Testis (tissue), 3 donors: ENCODE data around the gene WIPF1. TPM values are rescaled to one million over a fixed set of nuclear protein-coding genes. Genes with fewer than 3 reads are reported as not detected.

Source experiments
- DNase-seq: peaks from one replicate; pipeline ENCODE4 v3.0.0-alpha.2; 2019
- H3K27ac ChIP-seq, 2 donors: fragments of 200-600 bp; sonication (generic); one replicate each; pipeline ENCODE4 v1.5.1; 2019
- H3K27me3 ChIP-seq: fragments of 200-600 bp; sonication (generic); one replicate; pipeline ENCODE4 v1.5.1; 2019
- H3K36me3 ChIP-seq: fragments of 200-600 bp; sonication (generic); one replicate; pipeline ENCODE4 v1.5.1; 2017; ENCODE audit warnings: low read depth; ENCODE audit errors: missing control alignments
- H3K4me1 ChIP-seq: fragments of 200-600 bp; sonication (generic); one replicate; pipeline ENCODE4 v1.5.1; 2019
- H3K4me3 ChIP-seq, 2 donors: fragments of 200-600 bp; sonication (generic); one replicate each; pipeline ENCODE4 v1.5.1; 2017 to 2019
- H3K9me3 ChIP-seq: fragments of 200-600 bp; sonication (generic); one replicate; pipeline ENCODE4 v1.5.1; 2017
- CTCF ChIP-seq, 3 experiments: fragments of 450-650 bp in 2 of 3; fragments of 200-600 bp in 1 of 3; sonication (generic) in 1 of 3; IDR thresholded peaks; one replicate each; pipeline ENCODE4 v1.5.1; 2016 to 2019; ENCODE audit warnings: antibody characterized with exemption in 3 of 3, mild to moderate bottlenecking in 2 of 3, moderate library complexity in 1 of 3
- POLR2A ChIP-seq: fragments of 450-650 bp; IDR thresholded peaks from one replicate; pipeline ENCODE4 v1.6.1; 2017; ENCODE audit warnings: antibody characterized with exemption, mild to moderate bottlenecking, moderate library complexity
- WGBS, 2 donors: methylation state at CpG; one replicate each; pipeline ENCODE4 v1.1.5; 2018; 5-methylcytosine and 5-hydroxymethylcytosine counted together
- intact Hi-C: fragments of 100-400 bp; cut with DNase I; formaldehyde crosslinking; loops from one replicate; pipeline ENCODE4 v1.15.1; 2023; ENCODE audit warnings: low total_unique reads
- polyA plus RNA-seq: library from polyadenylated mRNA; stranded (reverse); fragments of 350-450 nt; fragmentation: Illumina TruSeq; extraction: RNeasy Lipid Tissue Mini Kit (QIAGEN cat#74804); gene quantifications from one replicate; pipeline ENCODE4 v1.2.3, GENCODE V29; 2014; ENCODE audit warnings: low read depth, low replicate concordance; ENCODE audit not compliant: insufficient read depth
- total RNA-seq, 2 donors: library from RNA; depleted of rRNA; stranded (reverse); fragments of >200 nt; gene quantifications; one replicate each; pipeline ENCODE4 v1.2.3, GENCODE V29; 2016

WIPF1 gene
- total and polyA plus RNA-seq, 3 donors from 2014 or later = 8.5 to 16.9 (median 11.1) TPM

- H3K4me3 ChIP-seq = no peak overlapping the region
- H3K9me3 ChIP-seq = no peaks in the 10 kb centered on the region
- H3K27ac ChIP-seq = no peak overlapping the region
- no peaks in the 10 kb centered on the region for H3K36me3 ChIP-seq
- WGBS, 2 donors = 87 to 93% methylated on average over 3 of the region's 3 CpGs
- intact Hi-C loops = no loop called here
- peaks cover 16% of the 10 kb centered on the region for H3K4me1 ChIP-seq
- H3K27me3 ChIP-seq = no peaks in the 10 kb centered on the region
- DNase-seq = no peak
- no peak for TF ChIP-seq POLR2A
- no peak for TF ChIP-seq CTCF (IDR thresholded peaks at IDR 0.05)
These were observed 32.5 kb upstream of the WIPF1 start for GRCh38 chr2:174630107-174630506.

- intact Hi-C loops = loop anchor here (5.0 kb wide), 1 partner anchor 43 kb away; no protein-coding TSS in a partner anchor
- Histone ChIP-seq H3K4me3 (no peak overlapping the region), H3K9me3 (no peaks in the 10 kb centered on the region), H3K4me1 (peaks cover 10% of the 10 kb centered on the region), H3K36me3 (no peaks in the 10 kb centered on the region), H3K27me3 (no peaks in the 10 kb centered on the region), H3K27ac (no peak overlapping the region)
- 88 to 91% methylated on average over 6 of the region's 6 CpGs for WGBS, 2 donors
- no peak for DNase-seq
- TF ChIP-seq CTCF (IDR thresholded peaks at IDR 0.05) = no peak
- TF ChIP-seq POLR2A = no peak
These were observed 31.9 kb upstream of the WIPF1 start for GRCh38 chr2:174629506-174629905.

- Histone ChIP-seq H3K27me3 (no peaks in the 10 kb centered on the region), H3K4me1 (peaks cover 7% of the 10 kb centered on the region), H3K36me3 (no peaks in the 10 kb centered on the region), H3K27ac (no peak overlapping the region), H3K4me3 (no peak overlapping the region), H3K9me3 (no peaks in the 10 kb centered on the region)
- 86 to 89% methylated on average over 2 of the region's 2 CpGs for WGBS, 2 donors
- TF ChIP-seq CTCF (IDR thresholded peaks at IDR 0.05) (no peak), POLR2A (no peak)
- DNase-seq = no peak
- intact Hi-C loops = loop anchor here (5.0 kb wide), 1 partner anchor 44 kb away; no protein-coding TSS in a partner anchor
These were observed 31.0 kb upstream of the WIPF1 start for GRCh38 chr2:174628528-174629169.

GRCh38 chr2:174627216-174627615, 29.6 kb upstream of the WIPF1 start:
- intact Hi-C loops = loop anchor here (5.0 kb wide), 1 partner anchor 45 kb away; no protein-coding TSS in a partner anchor

More at GRCh38 chr2:174627216-174627615, 29.6 kb upstream of the WIPF1 start:
- H3K36me3 ChIP-seq = no peaks in the 10 kb centered on the region
- no peaks in the 10 kb centered on the region for H3K4me1 ChIP-seq
- H3K4me3 ChIP-seq = no peak overlapping the region
- H3K9me3 ChIP-seq = no peaks in the 10 kb centered on the region
- DNase-seq = no peak
- TF ChIP-seq POLR2A (no peak), CTCF (IDR thresholded peaks at IDR 0.05) (no peak)
- no peak overlapping the region for H3K27ac ChIP-seq
- H3K27me3 ChIP-seq = no peaks in the 10 kb centered on the region
